HepG2 (cell line): ENCODE data around the gene CFAP99. TPM values are rescaled to one million over a fixed set of nuclear protein-coding genes. Genes with fewer than 3 reads are reported as not detected.

Experiments used
- CEBPB ChIP-seq: IDR thresholded peaks from 2 replicates; pipeline ENCODE4 v1.6.1; 2011; ENCODE audit warnings: low read depth, low read length, improper control_type of control experiment, borderline replicate concordance
- CENPT ChIP-seq: sonication (generic); formaldehyde crosslinking; IDR thresholded peaks from 2 replicates; pipeline ENCODE4 v1.8.0; 2022; ENCODE audit warnings: low read depth, mild to moderate bottlenecking, moderate library complexity, missing genetic modification reagents
- GABPA ChIP-seq, 2 experiments: IDR thresholded peaks; 2 replicates each; pipeline ENCODE4 v1.6.1; 2011 to 2016; ENCODE audit warnings: low read depth in 2 of 2, low read length in 1 of 2, missing biosample characterization in 1 of 2, missing genetic modification characterization in 1 of 2
- GATA4 ChIP-seq: sonication (generic); IDR thresholded peaks from 2 replicates; pipeline ENCODE4 v1.6.1; 2016; ENCODE audit warnings: antibody characterized with exemption, low read depth, borderline replicate concordance
- KLF11 ChIP-seq: IDR thresholded peaks from 2 replicates; pipeline ENCODE4 v1.6.1; 2016; ENCODE audit warnings: missing compliant biosample characterization
- NFE2L2 ChIP-seq: fragments of 150-350 bp; IDR thresholded peaks from 2 replicates; pipeline ENCODE4 v1.6.1; 2014; ENCODE audit warnings: low read length
- SAP130 ChIP-seq: IDR thresholded peaks from 2 replicates; pipeline ENCODE4 v1.6.1; 2016; ENCODE audit warnings: low read depth
- SETDB1 ChIP-seq: sonication (generic); formaldehyde crosslinking; IDR thresholded peaks from 2 replicates; pipeline ENCODE4 v1.5.1; 2020; ENCODE audit warnings: missing genetic modification reagents, mild to moderate bottlenecking, borderline replicate concordance
- SSRP1 ChIP-seq: IDR thresholded peaks from 2 replicates; pipeline ENCODE4 v1.6.1; 2016; ENCODE audit warnings: control low read depth
- ZNF441 ChIP-seq: sonication (generic); formaldehyde crosslinking; IDR thresholded peaks from 2 replicates; pipeline ENCODE4 v1.7.0; 2021; ENCODE audit warnings: missing genetic modification reagents, borderline replicate concordance
- ZNF724P ChIP-seq: sonication (generic); formaldehyde crosslinking; IDR thresholded peaks from 2 replicates; pipeline ENCODE4 v1.8.0; 2022; ENCODE audit warnings: missing genetic modification reagents, borderline replicate concordance
- ZNF878 ChIP-seq: sonication (generic); formaldehyde crosslinking; IDR thresholded peaks from 2 replicates; pipeline ENCODE4 v1.8.1; 2023; ENCODE audit warnings: mild to moderate bottlenecking, missing genetic modification reagents, moderate library complexity
- polyA plus RNA-seq, 8 experiments: library from polyadenylated mRNA; depleted of rRNA in 3 of 8; stranded (reverse) in 7 of 8; unstranded in 1 of 8; fragments of >200 nt; fragmentation: Illumina TruSeq in 4 of 8; extraction: Trizol in 4 of 8; gene quantifications; 2 replicates each; pipeline versions ENCODE4 v1.2.1 to v1.2.3, GENCODE V29; 2011 to 2016; ENCODE audit warnings: low read depth in 4 of 8, missing spikeins in 1 of 8, mixed read lengths in 1 of 8; ENCODE audit not compliant: insufficient read depth in 1 of 8
- total RNA-seq, 5 experiments: library from RNA; depleted of rRNA; stranded (reverse); fragments of >200 nt; fragmentation: Illumina TruSeq; extraction: Trizol; gene quantifications; 2 replicates each; pipeline ENCODE4 v1.2.3, GENCODE V29; 2016; ENCODE audit warnings: low read depth in 1 of 5
- TF ChIP-seq, protein P1 (sequence below): sonication (generic); formaldehyde crosslinking; IDR thresholded peaks from 2 replicates; pipeline ENCODE4 v1.5.0; 2020; ENCODE audit warnings: mild to moderate bottlenecking, missing genetic modification reagents, borderline replicate concordance
- TF ChIP-seq, protein P2 (sequence below), 2 experiments: fragments of 450-650 bp in 1 of 2; sonication (generic) in 1 of 2; formaldehyde crosslinking; IDR thresholded peaks; 2 replicates each; pipeline versions ENCODE4 v1.5.0 to v1.8.0; 2020 to 2022; ENCODE audit warnings: mild to moderate bottlenecking in 1 of 2, missing genetic modification reagents in 1 of 2
- TF ChIP-seq, protein P3 (sequence below): sonication (generic); formaldehyde crosslinking; IDR thresholded peaks from 2 replicates; pipeline ENCODE4 v1.8.0; 2022; ENCODE audit warnings: missing genetic modification reagents, low read depth, mild to moderate bottlenecking, borderline replicate concordance

Gene CFAP99
- total and polyA plus RNA-seq, 2 of the 13 experiments (the other 11 are each of a cell fraction or from before 2014, with no cell fraction given), result not detected

DNA sequence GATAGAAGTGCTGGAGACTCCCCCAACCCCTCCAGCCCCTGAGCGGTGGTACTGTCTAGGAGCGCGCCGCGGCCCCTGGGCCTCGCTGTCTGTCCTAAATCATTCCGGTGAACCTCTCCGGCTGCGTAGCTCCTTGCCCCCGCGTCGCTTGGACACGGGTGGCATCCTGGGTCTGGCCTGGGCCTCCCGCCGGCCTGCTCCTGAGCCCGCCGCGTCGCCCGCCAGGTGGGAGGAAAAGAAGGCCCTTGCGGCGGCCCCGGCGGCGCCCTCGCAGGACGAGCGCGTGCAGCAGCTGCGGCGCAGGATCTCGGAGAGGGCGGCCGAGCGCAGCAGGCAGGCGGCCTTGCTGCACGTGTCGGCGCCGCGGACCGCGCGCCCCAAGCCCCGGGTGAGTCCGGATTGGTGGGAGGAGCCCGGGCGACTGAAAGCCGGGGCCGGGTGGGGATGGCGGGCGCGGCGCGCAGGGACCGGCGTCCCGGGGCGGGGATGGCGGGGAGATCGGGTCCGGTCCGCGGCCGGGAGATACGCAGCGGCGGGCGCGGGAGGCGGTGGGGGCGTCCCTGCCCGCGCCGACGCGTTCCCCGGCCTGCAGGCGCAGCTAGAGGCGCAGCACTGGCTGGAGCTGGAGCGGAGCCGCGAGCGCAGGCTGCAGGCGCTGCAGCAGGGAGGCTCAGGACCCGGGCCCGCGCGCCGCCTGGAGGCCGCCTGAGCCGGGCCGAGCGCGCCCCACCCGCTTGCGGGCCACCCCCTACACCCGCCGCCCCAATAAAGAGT is 43.6 kb downstream of the CFAP99 start (continued):
- TF ChIP-seq, protein P1, sequence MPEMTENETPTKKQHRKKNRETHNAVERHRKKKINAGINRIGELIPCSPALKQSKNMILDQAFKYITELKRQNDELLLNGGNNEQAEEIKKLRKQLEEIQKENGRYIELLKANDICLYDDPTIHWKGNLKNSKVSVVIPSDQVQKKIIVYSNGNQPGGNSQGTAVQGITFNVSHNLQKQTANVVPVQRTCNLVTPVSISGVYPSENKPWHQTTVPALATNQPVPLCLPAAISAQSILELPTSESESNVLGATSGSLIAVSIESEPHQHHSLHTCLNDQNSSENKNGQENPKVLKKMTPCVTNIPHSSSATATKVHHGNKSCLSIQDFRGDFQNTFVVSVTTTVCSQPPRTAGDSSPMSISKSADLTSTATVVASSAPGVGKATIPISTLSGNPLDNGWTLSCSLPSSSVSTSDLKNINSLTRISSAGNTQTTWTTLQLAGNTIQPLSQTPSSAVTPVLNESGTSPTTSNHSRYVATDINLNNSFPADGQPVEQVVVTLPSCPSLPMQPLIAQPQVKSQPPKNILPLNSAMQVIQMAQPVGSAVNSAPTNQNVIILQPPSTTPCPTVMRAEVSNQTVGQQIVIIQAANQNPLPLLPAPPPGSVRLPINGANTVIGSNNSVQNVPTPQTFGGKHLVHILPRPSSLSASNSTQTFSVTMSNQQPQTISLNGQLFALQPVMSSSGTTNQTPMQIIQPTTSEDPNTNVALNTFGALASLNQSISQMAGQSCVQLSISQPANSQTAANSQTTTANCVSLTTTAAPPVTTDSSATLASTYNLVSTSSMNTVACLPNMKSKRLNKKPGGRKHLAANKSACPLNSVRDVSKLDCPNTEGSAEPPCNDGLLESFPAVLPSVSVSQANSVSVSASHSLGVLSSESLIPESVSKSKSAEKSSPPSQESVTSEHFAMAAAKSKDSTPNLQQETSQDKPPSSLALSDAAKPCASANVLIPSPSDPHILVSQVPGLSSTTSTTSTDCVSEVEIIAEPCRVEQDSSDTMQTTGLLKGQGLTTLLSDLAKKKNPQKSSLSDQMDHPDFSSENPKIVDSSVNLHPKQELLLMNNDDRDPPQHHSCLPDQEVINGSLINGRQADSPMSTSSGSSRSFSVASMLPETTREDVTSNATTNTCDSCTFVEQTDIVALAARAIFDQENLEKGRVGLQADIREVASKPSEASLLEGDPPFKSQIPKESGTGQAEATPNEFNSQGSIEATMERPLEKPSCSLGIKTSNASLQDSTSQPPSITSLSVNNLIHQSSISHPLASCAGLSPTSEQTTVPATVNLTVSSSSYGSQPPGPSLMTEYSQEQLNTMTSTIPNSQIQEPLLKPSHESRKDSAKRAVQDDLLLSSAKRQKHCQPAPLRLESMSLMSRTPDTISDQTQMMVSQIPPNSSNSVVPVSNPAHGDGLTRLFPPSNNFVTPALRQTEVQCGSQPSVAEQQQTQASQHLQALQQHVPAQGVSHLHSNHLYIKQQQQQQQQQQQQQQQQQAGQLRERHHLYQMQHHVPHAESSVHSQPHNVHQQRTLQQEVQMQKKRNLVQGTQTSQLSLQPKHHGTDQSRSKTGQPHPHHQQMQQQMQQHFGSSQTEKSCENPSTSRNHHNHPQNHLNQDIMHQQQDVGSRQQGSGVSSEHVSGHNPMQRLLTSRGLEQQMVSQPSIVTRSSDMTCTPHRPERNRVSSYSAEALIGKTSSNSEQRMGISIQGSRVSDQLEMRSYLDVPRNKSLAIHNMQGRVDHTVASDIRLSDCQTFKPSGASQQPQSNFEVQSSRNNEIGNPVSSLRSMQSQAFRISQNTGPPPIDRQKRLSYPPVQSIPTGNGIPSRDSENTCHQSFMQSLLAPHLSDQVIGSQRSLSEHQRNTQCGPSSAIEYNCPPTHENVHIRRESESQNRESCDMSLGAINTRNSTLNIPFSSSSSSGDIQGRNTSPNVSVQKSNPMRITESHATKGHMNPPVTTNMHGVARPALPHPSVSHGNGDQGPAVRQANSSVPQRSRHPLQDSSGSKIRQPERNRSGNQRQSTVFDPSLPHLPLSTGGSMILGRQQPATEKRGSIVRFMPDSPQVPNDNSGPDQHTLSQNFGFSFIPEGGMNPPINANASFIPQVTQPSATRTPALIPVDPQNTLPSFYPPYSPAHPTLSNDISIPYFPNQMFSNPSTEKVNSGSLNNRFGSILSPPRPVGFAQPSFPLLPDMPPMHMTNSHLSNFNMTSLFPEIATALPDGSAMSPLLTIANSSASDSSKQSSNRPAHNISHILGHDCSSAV, result no peak
- TF ChIP-seq ZNF441 (CRISPR knock-in tag) (no peak), SETDB1 (CRISPR knock-in tag) (no peak), NFE2L2 (no peak), CENPT (CRISPR knock-in tag) (peak; percentile 84; the same call in 1 of the 2 replicates), GABPA (IDR thresholded peaks at IDR 0.05; ENCODE audit: low read depth, low read length) (no peak), GABPA (CRISPR knock-in tag; IDR thresholded peaks at IDR 0.05; ENCODE audit: low read depth) (no peak), SAP130 (CRISPR knock-in tag) (no peak; the same call in 1 of the 2 replicates), KLF11 (CRISPR knock-in tag) (no peak), CEBPB (no peak), ZNF878 (CRISPR knock-in tag) (no peak), GATA4 (no peak), ZNF724P (CRISPR knock-in tag) (peak; percentile 94), SSRP1 (CRISPR knock-in tag) (no peak)
- TF ChIP-seq, protein P2, sequence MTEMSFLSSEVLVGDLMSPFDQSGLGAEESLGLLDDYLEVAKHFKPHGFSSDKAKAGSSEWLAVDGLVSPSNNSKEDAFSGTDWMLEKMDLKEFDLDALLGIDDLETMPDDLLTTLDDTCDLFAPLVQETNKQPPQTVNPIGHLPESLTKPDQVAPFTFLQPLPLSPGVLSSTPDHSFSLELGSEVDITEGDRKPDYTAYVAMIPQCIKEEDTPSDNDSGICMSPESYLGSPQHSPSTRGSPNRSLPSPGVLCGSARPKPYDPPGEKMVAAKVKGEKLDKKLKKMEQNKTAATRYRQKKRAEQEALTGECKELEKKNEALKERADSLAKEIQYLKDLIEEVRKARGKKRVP (CRISPR knock-in tag; IDR thresholded peaks at IDR 0.05), result peak in 1 of 2 experiments; percentile 67; a peak in 2 of 4 replicates
- TF ChIP-seq, protein P3, sequence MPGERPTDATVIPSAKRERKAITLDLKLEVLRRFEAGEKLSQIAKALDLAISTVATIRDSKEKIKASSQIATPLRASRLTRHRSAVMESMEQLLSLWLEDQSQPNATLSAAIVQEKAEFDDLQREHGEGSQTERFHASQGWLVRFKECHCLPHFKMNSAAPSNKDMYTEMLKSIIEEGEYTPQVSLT (CRISPR knock-in tag), result no peak
